ENCODE results near the gene NKX1-1.

- TF ChIP-seq EZH2phosphoT487 (IDR thresholded peaks at IDR 0.05) (no peak), CTCF (IDR thresholded peaks at IDR 0.05) (no peak)
These were observed 42.6 kb upstream of the NKX1-1 start for GRCh38 chr4:1448589-1449420.

Measured in neural progenitor cell (in vitro differentiated cells).